HG02981 (cell line): ENCODE data around the gene HYLS1.

Source experiments
- ATAC-seq: cut with Tn5 transposase; IDR thresholded peaks from one replicate; pipeline ENCODE4 v1.9.1; 2021; ENCODE audit warnings: mild to moderate bottlenecking, moderate library complexity; ENCODE audit not compliant: unreplicated experiment

Gene HYLS1

DNA sequence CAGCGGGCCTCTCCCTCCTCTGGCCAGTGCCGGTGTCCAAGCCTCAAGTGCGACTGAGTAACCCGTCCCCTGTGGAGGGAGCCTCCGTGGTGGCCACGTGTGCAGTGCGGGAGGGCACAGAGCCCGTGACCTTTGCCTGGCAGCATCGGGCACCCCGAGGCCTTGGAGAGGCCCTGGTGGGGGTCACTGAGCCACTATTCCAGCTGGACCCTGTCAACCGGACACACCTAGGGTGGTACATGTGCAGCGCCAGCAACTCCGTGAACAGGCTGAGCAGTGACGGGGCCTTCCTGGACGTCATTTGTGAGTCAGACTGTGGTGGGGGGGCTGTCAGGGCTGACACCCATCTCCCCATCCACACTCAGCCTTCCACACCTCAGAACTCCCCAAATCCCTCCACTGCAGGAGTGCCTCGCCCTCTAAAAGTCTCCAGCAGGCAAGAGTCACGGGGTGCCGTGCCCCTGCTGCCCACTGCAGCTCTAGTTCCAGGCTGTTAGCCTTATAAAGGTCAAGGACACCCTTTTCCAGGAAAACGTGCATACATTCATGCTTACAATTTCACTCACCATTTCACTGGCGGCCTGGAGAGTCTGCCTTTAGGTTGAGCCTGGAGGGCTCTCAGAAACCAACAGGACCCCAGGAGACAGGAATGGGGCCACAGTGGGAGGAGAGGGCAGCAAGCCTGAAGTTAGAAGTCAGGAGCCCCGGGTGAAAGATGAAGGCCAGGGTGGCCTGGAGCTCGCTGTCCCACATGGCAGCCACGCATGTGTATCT is 61.0 kb downstream of the HYLS1 start:
- no peak for ATAC-seq

DNA sequence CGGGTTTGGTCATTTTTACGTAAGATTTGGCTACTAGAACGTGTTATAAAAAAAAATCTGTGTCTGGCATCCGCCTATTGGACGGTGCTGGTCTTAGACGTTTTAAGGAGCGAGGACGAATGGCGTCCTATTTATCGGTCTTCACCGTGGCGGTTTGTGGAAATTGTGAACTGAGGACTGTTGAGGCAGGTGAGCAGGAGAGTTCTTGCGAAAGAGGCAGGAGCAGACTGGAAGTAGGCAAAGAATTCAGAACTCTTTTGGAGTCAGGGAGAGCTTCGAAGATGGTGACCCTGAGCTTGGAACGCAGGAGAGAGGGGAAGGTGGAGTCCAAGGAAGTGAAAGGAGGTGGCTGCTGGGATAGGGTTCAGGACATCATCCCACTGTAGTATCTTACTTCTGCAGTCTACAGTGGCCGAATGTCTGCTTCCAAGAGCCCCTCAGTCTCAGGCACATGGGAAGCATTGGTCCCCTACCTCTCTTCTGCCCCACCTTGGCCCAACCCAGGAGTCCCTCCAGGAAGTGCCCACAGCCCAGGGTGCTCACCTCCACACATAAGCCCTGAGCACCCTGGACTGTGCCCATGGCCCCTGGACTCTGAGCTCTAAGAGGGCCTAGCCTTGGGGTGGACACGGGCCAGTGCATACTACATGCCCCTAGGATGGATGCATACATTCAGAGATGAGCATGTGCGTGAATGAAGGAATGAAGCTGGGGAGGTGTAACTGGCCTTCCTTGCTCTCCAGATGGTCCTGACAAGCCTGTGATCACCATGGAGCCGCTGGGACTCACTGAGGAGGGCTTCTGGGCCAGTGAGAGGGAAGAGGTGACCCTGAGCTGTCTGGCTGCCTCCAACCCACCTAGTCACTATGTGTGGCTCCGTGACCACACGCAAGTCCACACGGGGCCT is 62.1 kb downstream of the HYLS1 start:
- no peak for ATAC-seq

DNA sequence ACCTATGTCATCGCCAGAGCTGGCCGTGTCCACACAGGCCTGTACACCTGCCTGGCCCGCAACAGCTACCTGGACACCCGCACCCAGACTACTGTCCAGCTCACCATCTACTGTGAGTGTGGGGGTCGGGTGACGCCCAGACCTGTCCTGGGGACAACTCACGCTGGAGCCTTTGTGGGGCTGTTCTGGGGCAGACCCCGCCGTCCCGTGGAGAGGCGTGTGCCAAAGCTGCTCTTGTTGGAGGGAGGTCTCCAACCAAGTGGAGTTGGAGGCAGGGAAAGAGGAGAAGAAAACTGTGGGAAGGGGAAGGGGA is 62.7 kb downstream of the HYLS1 start:
- ATAC-seq: no peak
